Muscle of leg (tissue), 11 donors: ENCODE data around the gene GAMT. TPM values are rescaled to one million over a fixed set of nuclear protein-coding genes. Genes with fewer than 3 reads are reported as not detected.

ENCODE experiments used
- DNase-seq: peaks from one replicate; pipeline ENCODE4 v3.0.0; 2013
- H3K27ac ChIP-seq: one replicate; pipeline ENCODE4 v1.5.1; 2013; ENCODE audit warnings: mild to moderate bottlenecking, low read length, control low read depth
- H3K27me3 ChIP-seq: one replicate; pipeline ENCODE4 v1.6.1; 2013; ENCODE audit warnings: low read length; ENCODE audit not compliant: control insufficient read depth, insufficient read depth
- H3K36me3 ChIP-seq: one replicate; pipeline ENCODE4 v1.6.1; 2013; ENCODE audit warnings: low read length; ENCODE audit not compliant: control insufficient read depth, insufficient read depth
- H3K4me1 ChIP-seq: one replicate; pipeline ENCODE4 v1.6.1; 2013; ENCODE audit warnings: low read length; ENCODE audit not compliant: control insufficient read depth, insufficient read depth
- H3K4me3 ChIP-seq: one replicate; pipeline ENCODE4 v1.5.1; 2013; ENCODE audit warnings: low read length, control low read depth
- H3K9me3 ChIP-seq: replicated peaks from 2 replicates; pipeline ENCODE4 v1.6.1; 2013; ENCODE audit warnings: low read depth, low read length; ENCODE audit not compliant: control insufficient read depth
- WGBS: methylation state at CpG from one replicate; pipeline ENCODE4 v1.1.5; 2013; ENCODE audit warnings: missing lambda C conversion rate; ENCODE audit not compliant: insufficient coverage; 5-methylcytosine and 5-hydroxymethylcytosine counted together
- polyA plus RNA-seq, 8 donors: library from polyadenylated mRNA; unstranded; fragments of 120-200 nt; gene quantifications; one replicate each; pipeline versions ENCODE4 v1.2.1 to v1.2.3, GENCODE V29; 2013; ENCODE audit warnings: inconsistent platforms in 1 of 8, low replicate concordance in 1 of 8; ENCODE audit not compliant: insufficient read length in 8 of 8, insufficient read depth in 1 of 8
- total RNA-seq: library from RNA; stranded (reverse); fragments of 120-200 nt; gene quantifications from one replicate; pipeline ENCODE4 v1.2.4, GENCODE V29; 2013

The GAMT gene
- total and polyA plus RNA-seq, 9 donors = 115 to 232 (median 199) TPM

- no peak for DNase-seq
- H3K27me3 ChIP-seq = no peaks in the 10 kb centered on the region
- H3K36me3 ChIP-seq = peaks cover 62% of the 10 kb centered on the region
- peak overlapping the region; percentile 50 for H3K27ac ChIP-seq
- WGBS = 57% methylated on average over 30 of the region's 30 CpGs
- peaks cover 50% of the 10 kb centered on the region for H3K4me1 ChIP-seq
- H3K9me3 ChIP-seq = no peaks in the 10 kb centered on the region
- no peak overlapping the region for H3K4me3 ChIP-seq
These were observed 41.1 kb downstream of the GAMT start for GRCh38 chr19:1360126-1360817.

DNA sequence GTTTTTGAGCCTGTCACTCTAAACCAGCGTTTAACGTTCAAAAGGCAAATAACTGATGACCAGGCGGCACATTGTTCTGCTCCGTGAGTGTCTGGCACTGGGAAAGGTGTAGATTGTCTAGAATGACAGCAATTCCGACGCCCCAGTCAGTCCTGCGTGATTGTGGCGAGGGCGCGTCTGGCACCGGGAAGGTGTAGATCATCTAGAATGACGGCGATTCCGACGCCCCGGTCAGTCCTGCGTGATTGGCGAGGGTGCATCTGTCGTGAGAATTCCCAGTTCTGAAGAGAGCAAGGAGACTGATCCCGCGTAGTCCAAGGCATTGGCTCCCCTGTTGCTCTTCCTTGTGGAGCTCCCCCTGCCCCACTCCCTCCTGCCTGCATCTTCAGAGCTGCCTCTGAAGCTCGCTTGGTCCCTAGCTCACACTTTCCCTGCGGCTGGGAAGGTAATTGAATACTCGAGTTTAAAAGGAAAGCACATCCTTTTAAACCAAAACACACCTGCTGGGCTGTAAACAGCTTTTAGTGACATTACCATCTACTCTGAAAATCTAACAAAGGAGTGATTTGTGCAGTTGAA, 43.7 kb downstream of the GAMT start:
- H3K4me1 ChIP-seq = peaks cover 48% of the 10 kb centered on the region
- 82% methylated on average over 21 of the region's 24 CpGs for WGBS
- H3K9me3 ChIP-seq = no peaks in the 10 kb centered on the region
- no peaks in the 10 kb centered on the region for H3K27me3 ChIP-seq
- DNase-seq = no peak
- H3K4me3 ChIP-seq = no peak overlapping the region
- H3K36me3 ChIP-seq = peaks cover 41% of the 10 kb centered on the region
- H3K27ac ChIP-seq = no peak overlapping the region

DNA sequence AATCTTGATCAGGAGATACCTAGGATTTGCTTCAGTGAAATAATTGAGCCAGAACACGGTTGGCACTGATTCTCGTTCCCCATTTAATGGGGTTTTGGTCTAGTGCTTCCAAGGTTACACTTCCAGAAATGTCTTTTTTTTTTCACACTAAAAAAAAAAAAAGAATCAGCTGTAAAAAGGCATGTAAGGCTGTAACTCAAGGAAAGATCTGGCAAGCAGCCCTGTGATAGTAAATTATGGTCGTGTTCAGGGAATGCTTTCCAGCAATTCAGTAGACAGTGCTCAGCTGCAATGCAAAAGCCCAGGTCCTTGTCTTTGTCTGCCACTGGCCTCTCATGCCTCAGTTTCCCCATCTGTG, 44.9 kb downstream of the GAMT start:
- DNase-seq = peak; percentile 56
- Histone ChIP-seq H3K27ac (peak overlapping the region; percentile 90), H3K27me3 (no peaks in the 10 kb centered on the region), H3K4me1 (peaks cover 37% of the 10 kb centered on the region), H3K9me3 (no peaks in the 10 kb centered on the region), H3K4me3 (no peak overlapping the region), H3K36me3 (peaks cover 32% of the 10 kb centered on the region)
- 0% methylated on average over 1 of the region's 3 CpGs for WGBS

DNA sequence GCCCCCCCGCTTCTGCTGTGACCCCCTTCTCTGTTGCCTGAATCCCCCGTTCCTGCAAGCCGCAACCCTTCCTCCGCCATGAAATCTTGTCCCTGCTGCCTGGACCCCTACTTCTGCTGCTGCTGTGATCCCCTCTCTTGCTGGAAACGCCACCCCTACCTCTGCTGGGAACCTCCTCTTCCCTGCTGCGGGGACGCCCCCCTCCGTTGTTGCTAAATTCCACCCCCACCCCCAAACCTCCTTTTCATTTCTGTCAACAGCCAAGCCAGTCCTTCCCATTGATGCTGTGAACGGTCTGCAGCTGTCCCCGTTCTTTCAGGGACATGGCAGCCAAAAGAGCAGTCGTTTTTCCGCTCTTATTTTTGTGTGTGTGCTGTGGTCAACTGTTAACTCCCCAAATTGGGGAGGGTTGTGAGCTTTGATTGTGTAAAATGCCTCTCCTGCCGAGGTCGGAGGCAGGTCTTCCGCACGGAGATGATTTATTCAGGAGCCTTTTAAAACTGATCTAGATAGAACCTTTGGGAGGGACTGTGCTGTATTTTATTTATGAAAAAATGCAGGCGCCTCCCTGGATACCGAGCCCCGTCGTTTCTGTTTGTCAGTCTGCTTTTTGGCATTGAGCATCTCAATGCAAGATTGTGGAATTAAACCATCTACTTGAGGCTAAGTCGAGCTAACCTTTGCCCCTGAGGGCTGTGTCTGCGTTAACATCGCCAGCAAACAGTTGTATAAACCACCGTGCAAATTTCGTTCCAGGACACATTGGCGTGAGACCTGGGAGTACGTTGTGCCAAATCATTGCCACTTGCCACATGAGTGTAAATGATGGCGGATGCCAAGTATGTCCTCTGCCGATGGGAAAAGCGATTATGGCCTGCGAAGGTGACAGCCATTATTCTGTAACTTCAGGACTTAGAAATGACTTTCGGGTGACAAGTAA, 45.5 kb downstream of the GAMT start:
- peak; percentile 81 for DNase-seq
- WGBS = 14% methylated on average over 27 of the region's 32 CpGs

GRCh38 chr19:1354970-1355567, 46.3 kb downstream of the GAMT start:
- H3K27ac ChIP-seq = peak overlapping the region; percentile 90
- no peak for DNase-seq
- peak overlapping the region; percentile 91 for H3K4me3 ChIP-seq
- H3K4me1 ChIP-seq = peaks cover 24% of the 10 kb centered on the region
- H3K27me3 ChIP-seq = no peaks in the 10 kb centered on the region
- 0% methylated on average over 44 of the region's 61 CpGs for WGBS
- no peaks in the 10 kb centered on the region for H3K9me3 ChIP-seq
- peaks cover 26% of the 10 kb centered on the region for H3K36me3 ChIP-seq

More for the DNA sequence above, 45.5 kb downstream of the GAMT start:
- no peaks in the 10 kb centered on the region for H3K27me3 ChIP-seq
- peak overlapping the region; percentile 90 for H3K27ac ChIP-seq
- H3K36me3 ChIP-seq = peaks cover 32% of the 10 kb centered on the region
- peak overlapping the region; percentile 91 for H3K4me3 ChIP-seq
- no peaks in the 10 kb centered on the region for H3K9me3 ChIP-seq
- peaks cover 32% of the 10 kb centered on the region for H3K4me1 ChIP-seq

- Histone ChIP-seq H3K4me1 (peaks cover 21% of the 10 kb centered on the region), H3K36me3 (peaks cover 11% of the 10 kb centered on the region), H3K27ac (no peak overlapping the region), H3K4me3 (no peak overlapping the region), H3K27me3 (no peaks in the 10 kb centered on the region), H3K9me3 (no peaks in the 10 kb centered on the region)
- DNase-seq = no peak
- 100% methylated on average over 1 of the region's 9 CpGs for WGBS
These were observed 48.2 kb downstream of the GAMT start for GRCh38 chr19:1353144-1353543.

GRCh38 chr19:1351381-1351851, 49.9 kb downstream of the GAMT start:
- Histone ChIP-seq H3K27me3 (no peaks in the 10 kb centered on the region), H3K9me3 (no peaks in the 10 kb centered on the region), H3K27ac (no peak overlapping the region), H3K4me1 (peaks cover 14% of the 10 kb centered on the region), H3K4me3 (no peak overlapping the region), H3K36me3 (no peaks in the 10 kb centered on the region)
- 47% methylated on average over 19 of the region's 21 CpGs for WGBS
- no peak for DNase-seq

DNA sequence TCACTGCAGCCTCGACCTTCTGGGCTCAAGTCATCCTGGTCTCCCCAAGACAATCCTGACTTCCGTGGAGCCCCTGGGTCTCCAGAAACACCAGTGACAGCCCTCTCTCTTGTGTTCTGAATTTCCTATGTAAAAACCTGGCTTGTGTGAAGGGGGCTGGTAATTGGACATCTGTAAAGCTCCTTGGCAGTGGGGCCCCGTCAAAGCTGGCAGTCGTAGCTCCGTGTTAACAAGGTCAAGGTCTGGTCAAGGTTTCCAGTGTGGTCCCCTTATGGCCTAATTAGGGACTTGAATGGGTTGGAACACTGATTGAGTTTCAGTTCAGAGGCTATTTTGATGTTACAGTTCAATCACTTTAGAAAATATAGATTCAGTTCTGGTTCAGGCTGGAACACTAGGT, 50.5 kb downstream of the GAMT start:
- H3K4me3 ChIP-seq = no peak overlapping the region
- no peaks in the 10 kb centered on the region for H3K36me3 ChIP-seq
- H3K27me3 ChIP-seq = no peaks in the 10 kb centered on the region
- 24% methylated on average over 5 of the region's 5 CpGs for WGBS
- DNase-seq = no peak
- H3K9me3 ChIP-seq = no peaks in the 10 kb centered on the region
- H3K27ac ChIP-seq = no peak overlapping the region
- H3K4me1 ChIP-seq = peaks cover 9% of the 10 kb centered on the region

DNA sequence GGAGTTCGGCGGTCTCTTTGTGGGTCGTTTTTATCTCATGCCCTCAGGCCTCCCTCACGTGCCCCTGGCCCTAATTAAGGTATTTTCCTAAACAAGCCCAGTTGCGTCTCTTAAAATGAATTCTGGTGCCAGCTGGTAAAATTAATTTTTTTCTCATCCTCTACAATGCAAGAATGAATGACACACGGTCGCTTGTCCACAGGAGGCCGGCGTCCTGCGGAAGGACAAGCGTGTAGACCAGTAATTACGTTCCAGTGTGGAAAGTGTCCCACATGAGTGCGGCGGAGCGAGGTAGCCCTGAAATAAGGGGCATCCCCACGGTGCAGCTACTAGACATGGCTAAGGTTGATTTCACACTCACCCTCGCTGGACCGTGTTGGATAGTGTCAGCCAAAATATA, 52.1 kb downstream of the GAMT start:
- no peaks in the 10 kb centered on the region for H3K9me3 ChIP-seq
- H3K27ac ChIP-seq = no peak overlapping the region
- no peak for DNase-seq
- 82% methylated on average over 18 of the region's 18 CpGs for WGBS
- H3K4me3 ChIP-seq = no peak overlapping the region
- H3K27me3 ChIP-seq = no peaks in the 10 kb centered on the region
- no peaks in the 10 kb centered on the region for H3K36me3 ChIP-seq
- peaks cover 5% of the 10 kb centered on the region for H3K4me1 ChIP-seq
